Keratinocyte (primary cell): ENCODE results near the gene RAE1.

Source experiments
- EZH2 ChIP-seq: IDR thresholded peaks from one replicate; pipeline ENCODE4 v1.6.1; 2012; ENCODE audit warnings: inconsistent platforms, mild to moderate bottlenecking, low read length, moderate library complexity
- TF ChIP-seq, protein P1 (sequence below), 3 experiments: IDR thresholded peaks in 1 of 3; conservative IDR thresholded peaks in 1 of 3; optimal IDR thresholded peaks in 1 of 3; 2 replicates in 2 of 3; 3 replicates in 1 of 3; pipeline versions ENCODE3 to v1.5.1; 2011; ENCODE audit warnings: low read length in 3 of 3, mild to moderate bottlenecking in 3 of 3, moderate library complexity in 2 of 3, control low read depth in 1 of 3, inconsistent platforms in 1 of 3; ENCODE audit not compliant: insufficient read depth in 2 of 3; ENCODE audit errors: extremely low read depth in 1 of 3

DNA sequence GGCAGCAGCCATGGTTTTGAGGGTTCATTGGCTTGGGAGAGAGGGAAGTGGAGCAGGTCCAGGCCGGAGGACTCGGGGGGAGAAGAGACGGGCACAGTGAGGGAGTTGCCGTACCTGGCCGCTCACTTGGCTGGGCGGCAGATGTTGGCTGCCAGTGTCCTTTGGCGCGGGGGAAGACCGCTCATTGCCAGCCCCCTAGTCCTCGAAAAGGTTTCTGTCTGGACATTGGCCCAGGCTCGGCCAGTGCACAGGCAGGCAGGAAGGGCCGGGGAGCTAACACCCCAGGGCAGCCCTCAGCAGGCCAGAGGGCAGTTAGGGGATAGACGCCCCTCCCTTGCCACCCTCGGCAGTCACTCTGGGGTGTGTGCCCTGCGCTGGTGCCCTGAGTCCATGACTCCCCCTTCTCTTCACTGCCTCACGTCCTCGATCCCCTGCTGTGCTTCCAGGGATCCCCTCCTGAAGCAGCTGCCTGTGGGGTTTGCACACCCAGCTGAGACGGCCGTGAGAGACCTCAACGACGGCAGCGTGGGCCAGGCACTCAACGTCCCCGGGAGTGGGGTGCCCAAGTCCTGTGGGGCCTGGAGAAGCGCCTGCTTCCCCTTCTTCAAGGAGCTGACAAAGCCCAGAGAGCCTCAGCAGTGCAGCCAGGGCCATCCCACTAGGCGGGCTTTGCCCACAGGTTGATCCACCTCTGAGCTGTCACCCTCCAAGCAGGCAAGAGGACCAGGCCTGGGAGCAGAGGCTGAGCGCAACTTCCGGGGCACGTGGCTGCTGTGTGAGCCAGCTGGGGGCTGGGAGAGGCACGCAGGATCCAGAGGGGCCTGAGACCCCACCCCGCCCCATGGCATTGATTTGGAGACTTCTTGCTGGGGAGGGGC lies 60.6 kb downstream of the RAE1 start:
- TF ChIP-seq, protein P1, sequence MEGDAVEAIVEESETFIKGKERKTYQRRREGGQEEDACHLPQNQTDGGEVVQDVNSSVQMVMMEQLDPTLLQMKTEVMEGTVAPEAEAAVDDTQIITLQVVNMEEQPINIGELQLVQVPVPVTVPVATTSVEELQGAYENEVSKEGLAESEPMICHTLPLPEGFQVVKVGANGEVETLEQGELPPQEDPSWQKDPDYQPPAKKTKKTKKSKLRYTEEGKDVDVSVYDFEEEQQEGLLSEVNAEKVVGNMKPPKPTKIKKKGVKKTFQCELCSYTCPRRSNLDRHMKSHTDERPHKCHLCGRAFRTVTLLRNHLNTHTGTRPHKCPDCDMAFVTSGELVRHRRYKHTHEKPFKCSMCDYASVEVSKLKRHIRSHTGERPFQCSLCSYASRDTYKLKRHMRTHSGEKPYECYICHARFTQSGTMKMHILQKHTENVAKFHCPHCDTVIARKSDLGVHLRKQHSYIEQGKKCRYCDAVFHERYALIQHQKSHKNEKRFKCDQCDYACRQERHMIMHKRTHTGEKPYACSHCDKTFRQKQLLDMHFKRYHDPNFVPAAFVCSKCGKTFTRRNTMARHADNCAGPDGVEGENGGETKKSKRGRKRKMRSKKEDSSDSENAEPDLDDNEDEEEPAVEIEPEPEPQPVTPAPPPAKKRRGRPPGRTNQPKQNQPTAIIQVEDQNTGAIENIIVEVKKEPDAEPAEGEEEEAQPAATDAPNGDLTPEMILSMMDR (optimal IDR thresholded peaks at IDR 0.05 in 1 of 3, IDR thresholded peaks at IDR 0.05 in 1 of 3, conservative IDR thresholded peaks at IDR 0.05 in 1 of 3; ENCODE audit: extremely low read depth in 1 of 3, insufficient read depth in 2 of 3, low read length in 3 of 3), result no peak
- TF ChIP-seq EZH2, result no peak
